HG03108 (cell line): ENCODE data around the gene NTRK1.

ENCODE experiments used
- ATAC-seq: cut with Tn5 transposase; IDR thresholded peaks from one replicate; pipeline ENCODE4 v1.9.1; 2021; ENCODE audit warnings: moderate library complexity; ENCODE audit not compliant: unreplicated experiment

NTRK1 gene

DNA sequence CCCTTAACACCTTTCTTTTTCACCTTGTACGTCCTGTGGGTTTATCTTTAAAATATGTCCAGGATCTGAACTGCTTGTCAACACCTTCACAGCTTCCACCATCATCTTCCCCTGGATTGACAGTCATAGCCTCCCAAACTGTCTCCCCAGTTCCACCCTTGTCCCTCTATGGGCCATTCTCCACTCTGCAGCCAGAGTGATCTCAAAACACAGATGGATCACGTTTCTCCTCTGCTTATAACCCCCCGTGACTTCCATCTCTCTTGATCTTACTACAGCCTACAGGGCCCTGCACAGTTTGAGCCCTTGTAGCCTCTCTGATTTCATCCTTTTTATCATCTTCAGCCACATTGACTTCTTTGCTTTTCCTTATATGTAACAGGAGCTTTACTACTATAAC is 6.0 kb upstream of the NTRK1 start:
- ATAC-seq = no peak

DNA sequence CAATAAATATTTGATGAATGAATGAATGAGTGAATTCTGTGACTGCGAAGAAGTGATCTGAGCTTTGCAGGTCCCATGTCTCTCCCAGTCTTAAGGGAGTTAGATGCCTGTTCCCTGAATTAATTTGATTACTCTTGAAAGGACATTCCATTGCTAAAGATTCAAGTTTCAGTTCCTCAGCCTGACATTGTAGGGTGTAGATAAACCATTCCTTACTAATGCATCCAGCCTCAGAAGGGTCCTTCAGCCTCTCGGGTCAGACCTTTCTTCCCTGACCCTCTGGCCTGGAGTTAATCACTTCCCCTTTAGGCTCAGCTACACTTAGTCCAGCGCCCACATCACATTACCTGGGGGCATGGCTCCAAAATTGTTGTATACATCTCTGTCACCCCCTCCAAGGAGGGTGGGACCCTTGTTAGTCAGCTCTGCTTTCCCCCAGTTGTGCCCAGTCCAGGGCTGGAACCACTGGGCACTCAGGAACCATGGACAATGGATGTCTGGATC is 4.3 kb upstream of the NTRK1 start:
- no peak for ATAC-seq

DNA sequence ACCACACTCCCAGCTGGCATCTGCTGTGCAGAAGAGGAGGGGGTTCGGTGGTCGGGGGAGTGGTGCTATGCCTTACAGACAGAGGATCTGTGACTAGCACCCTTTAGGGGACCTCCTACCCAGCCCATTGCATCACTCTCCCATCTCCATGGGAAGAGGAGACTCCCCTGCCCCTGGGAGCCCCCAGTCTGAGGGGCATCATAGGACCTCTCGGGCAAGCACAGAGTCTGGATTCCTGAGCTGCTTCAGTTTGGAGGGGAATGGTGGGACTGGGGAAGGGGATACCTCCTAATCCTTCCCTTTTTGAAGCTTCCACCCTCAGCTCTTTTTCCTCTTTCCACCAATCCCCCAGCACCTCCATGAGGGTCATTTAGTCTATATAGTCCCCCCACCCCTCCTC is 3.1 kb upstream of the NTRK1 start:
- ATAC-seq = no peak

DNA sequence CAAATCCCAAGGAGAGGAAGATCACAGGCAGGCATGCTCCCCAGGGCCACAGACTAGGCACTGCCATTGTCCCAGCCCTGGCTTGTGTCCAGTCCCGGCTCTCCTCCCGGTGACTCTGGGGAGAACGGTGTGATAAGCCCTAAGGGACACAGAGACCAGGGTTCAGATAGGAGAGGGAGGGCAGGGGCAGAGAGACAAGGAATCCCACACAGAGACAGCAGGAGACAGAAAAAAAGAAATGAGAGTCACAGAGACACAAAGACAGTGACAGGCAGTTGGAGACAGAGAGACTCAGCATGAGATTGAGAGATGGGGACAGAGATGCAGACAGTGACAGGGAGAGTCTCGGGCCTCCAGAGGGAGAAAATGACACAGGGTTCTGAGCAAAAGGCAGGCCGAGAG is 2.1 kb upstream of the NTRK1 start:
- ATAC-seq = no peak

DNA sequence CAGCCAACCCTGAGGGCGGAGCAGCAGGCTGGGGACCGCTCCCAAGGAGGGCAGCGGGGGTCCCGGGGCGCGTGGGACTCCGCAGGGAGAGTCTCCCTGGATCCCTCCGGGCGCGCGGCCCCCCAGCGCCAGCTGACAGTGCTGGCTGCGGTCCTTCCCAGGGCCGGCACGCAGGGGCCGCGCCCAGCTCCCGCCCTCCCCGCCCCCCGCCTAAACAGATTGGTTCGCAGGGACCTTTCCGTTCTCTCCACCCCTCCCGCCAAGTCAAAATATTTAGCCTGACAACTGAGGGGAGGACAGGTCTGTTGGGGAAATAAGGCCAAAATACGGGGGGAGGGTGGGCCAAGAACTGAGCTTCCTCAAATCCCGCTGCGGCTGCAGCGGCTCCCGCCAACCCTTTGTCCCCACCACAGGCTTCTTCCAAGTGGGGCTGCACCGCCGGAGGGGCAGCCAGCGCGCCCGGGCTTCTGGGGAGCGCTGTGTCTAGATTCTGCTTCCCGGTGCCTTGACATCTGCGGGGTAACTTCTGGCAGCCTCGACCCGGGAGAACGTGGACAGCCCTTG is 1.6 kb upstream of the NTRK1 start, which contains the start of gene INSRR:
Gene INSRR (minus strand): TSS at position 159 of the 564 bp plus-strand sequence. CDS start 496 bp downstream, outside the sequence.
- no peak for ATAC-seq

DNA sequence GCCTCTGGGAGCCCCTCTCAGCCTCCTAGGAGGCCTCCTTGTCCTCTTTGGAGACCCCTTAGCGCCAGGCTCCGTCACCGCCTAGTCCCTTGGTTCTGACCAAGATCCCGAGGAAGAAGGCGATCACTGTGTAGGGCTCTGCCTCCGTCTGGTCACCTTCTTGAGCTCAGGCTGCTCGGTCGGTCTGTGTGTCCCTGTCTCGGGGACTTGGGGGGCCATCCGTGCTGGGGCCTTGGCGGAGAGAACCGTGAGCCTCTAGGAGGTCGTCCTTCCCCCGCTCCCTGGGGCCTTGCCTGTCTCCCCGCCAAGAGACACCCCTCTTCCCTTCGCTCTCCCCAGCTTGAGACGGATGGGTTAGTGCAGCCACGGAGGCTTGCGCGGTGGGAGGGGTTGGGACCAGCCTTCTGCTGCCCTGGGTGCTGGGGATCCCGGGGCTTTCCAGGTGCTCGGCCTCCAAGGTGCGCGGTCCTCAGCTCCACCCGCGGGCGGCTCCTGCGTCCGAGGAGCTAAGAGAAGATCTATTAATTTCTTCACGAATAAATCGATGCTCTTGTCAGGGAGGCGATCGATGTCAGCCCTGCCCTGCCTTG is 1.0 kb upstream of the NTRK1 start:
- no peak for ATAC-seq

DNA sequence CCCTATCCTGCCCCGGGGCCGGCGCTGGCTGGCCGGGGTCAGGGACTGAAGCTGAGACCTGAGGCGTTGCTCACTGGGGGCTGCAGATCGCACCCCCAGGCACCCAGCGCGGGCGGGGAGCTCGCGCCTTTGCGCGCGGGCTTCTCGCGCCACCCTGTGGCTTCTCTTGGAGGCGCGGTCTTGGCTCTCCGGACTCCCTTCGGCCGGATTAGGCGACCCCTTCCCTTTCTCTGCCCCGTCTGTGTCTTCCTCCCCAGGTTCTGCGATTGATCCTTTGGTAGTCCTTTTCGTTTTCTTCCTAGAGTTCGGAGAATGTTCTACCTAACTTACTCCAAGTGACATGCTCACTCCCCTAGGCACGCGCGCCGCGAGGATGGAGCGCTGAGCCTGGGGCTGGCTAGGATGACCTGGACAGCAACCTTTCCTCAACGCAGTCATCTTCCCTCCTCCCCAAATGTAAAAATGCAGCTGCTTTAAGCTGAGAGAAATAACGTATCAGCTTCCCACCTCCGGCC is 495 bp upstream of the NTRK1 start:
- no peak for ATAC-seq

DNA sequence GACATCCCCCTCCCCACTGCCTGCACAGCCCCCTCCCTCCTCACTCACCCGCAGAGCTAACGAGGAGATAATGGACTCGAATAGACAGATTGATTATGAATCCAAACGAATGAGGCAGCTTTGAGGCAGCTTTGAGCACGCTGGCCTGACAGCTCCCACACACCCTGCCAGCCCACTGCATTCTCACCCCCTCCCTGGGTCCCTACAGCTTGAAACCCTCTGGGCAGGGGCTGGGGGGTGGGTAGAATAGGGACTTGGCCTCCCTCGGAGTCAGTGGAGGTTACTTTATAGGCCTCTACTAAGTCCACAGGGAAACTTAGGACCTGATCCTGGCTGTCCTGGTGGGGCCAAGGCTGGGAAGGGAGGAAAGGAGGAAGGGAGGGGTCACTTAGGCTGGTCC is 1.9 kb downstream of the NTRK1 start:
- no peak for ATAC-seq

GRCh38 chr1:156862997-156863599 is 2.4 kb downstream of the NTRK1 start:
- ATAC-seq = no peak

GRCh38 chr1:156863631-156864030 is 3.0 kb downstream of the NTRK1 start:
- ATAC-seq = no peak

DNA sequence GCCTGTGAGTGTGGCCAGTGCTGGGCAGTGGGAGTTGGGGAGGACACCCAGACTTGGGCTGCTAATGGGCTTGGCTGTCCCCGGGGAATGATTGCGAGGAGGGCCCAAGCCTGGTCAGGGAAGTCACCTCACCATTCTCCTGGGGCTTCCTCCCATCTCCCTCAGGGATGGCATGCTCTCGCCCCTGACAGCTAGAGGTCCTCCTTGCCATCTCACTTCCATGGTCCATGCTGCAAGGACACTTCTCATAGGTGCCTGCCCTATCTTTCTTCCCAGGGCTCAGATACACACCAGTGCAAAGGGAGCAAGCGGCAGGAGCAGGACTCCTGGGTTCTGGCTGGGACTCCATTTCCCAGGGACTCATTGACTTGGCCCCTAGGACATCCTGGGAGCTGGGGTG is 4.1 kb downstream of the NTRK1 start:
- no peak for ATAC-seq

DNA sequence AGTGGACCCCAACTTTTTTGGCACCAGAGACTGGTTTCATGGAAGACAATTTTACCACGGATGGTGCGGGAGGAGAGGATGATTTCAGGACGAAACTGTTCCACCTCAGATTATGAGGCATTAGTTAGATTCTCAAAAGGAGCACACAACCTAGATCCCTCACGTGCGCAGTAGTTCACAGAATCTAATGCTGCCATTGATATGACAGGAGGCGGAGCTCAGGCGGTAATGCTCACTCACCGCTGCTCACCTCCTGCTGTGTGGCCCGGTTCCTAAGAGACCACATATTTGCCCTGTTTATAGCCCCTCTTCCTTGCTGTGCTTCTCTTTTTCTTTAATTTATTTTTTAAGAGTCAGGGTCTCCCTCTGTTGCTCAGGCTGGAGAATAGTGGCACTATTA is 4.6 kb downstream of the NTRK1 start:
- ATAC-seq = no peak

DNA sequence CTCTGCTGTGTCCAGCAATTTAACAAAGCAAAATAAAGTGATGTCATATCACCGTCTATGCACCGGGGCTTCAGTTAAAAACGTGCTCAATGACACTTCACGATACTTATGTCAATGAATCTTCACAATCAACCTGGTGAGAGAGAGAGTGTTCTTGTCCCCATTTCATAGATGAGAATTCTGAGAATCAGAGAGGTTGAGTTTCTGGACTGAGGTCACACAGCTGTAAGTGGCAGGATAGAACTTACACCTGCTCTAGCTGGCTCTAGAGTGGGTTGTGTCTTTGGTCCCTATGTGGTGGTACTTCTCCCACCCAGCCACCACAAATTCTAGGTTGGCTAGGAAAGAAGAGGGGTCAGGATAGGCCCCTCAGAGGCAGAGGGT is 5.2 kb downstream of the NTRK1 start:
- no peak for ATAC-seq

GRCh38 chr1:156866249-156866909 is 5.7 kb downstream of the NTRK1 start:
- no peak for ATAC-seq

DNA sequence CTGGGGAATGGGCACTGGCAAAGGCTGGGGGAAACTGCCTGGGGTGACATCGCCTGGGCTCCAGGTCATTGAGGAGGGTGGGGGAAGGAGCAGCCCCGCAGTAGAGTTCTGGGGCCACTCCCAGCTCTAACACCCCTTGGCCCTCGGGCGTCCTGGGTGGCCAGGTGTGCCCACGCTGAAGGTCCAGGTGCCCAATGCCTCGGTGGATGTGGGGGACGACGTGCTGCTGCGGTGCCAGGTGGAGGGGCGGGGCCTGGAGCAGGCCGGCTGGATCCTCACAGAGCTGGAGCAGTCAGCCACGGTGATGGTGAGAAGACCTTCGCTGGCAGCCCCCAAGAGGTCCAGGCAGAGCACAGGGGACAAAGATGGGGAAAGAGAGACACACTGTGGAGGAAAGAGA is 7.7 kb downstream of the NTRK1 start:
- no peak for ATAC-seq

GRCh38 chr1:156869455-156869854 is 8.8 kb downstream of the NTRK1 start:
- ATAC-seq = no peak

DNA sequence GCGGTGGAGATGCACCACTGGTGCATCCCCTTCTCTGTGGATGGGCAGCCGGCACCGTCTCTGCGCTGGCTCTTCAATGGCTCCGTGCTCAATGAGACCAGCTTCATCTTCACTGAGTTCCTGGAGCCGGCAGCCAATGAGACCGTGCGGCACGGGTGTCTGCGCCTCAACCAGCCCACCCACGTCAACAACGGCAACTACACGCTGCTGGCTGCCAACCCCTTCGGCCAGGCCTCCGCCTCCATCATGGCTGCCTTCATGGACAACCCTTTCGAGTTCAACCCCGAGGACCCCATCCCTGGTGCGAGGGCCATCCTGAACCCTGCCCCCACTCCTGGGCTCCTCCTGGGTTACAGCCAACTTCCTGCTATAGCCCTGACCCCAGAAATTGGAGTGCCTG is 13.0 kb downstream of the NTRK1 start:
- ATAC-seq = no peak

GRCh38 chr1:156874142-156874541 is 13.5 kb downstream of the NTRK1 start:
- ATAC-seq = no peak

DNA sequence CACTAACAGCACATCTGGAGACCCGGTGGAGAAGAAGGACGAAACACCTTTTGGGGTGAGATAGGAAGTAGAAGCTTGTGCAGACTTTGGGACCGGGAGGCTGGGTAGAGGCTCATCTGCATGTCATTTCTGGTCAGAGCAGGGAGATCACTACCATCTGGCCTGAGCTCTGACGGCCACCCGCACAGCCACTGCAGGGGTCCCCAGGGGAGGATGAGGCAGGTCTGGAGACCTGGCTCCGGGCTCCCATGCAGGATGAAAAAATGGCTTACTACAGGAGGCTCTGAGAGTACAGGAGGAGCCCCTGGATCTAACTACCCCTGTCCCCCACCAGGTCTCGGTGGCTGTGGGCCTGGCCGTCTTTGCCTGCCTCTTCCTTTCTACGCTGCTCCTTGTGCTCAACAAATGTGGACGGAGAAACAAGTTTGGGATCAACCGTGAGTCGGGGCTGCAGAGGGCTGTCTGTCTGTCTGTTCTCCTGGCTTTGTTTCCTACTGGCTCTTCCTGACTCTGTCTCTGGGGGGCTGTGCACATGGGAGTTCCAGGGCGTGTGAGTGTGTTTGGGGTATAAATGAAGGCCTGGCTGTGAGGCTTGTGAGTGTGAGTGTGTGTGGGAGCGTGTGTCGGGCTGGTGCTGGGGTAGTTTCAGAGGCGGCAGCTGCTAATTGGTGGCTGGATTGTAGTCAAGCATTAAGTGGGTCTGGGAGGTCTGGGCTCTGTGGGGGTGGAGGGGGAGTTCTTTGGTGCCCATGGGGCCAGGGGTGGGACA is 14.1 kb downstream of the NTRK1 start:
- ATAC-seq = no peak

DNA sequence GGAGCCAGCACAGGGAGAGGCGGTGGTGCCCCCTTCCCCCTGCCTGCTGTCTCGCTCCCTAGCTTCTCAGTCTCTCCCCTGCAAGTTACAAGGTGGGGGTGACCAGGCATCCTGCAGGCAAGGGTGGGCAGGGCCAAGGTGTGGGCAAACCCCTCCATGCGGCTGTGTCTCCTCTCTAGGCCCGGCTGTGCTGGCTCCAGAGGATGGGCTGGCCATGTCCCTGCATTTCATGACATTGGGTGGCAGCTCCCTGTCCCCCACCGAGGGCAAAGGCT is 14.6 kb downstream of the NTRK1 start:
- ATAC-seq = no peak

DNA sequence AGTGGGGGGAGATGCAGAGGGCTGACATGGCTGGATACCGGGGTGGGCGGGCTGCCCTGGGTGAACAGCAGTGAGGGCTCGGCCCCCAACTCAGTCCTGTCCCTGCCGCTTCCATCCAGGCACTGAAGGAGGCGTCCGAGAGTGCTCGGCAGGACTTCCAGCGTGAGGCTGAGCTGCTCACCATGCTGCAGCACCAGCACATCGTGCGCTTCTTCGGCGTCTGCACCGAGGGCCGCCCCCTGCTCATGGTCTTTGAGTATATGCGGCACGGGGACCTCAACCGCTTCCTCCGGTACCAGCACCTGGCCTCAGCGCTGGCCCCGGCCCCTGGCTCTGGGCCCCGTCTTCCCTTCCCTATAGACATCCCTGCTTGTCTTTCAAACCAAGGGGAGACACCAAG is 15.6 kb downstream of the NTRK1 start:
- ATAC-seq = no peak
